Measurements from ENCODE around the gene ATG2B. TPM values are rescaled to one million over a fixed set of nuclear protein-coding genes. Genes with fewer than 3 reads are reported as not detected.

Gene ATG2B
- total RNA-seq, 1 donor from 2014 or later, result 21.0 TPM

GRCh38 chr14:96264853-96265252, 98.3 kb downstream of the ATG2B start:
- TF ChIP-seq CTCF (IDR thresholded peaks at IDR 0.05), result no peak
- Mint-ChIP-seq H3K27ac (no peak overlapping the region), H3K4me1 (no peaks in the 10 kb centered on the region), H3K4me3 (no peak overlapping the region), H3K27me3 (peaks cover 10% of the 10 kb centered on the region), H3K9me3 (no peaks in the 10 kb centered on the region), H3K36me3 (ENCODE audit: low read depth) (no peaks in the 10 kb centered on the region)
- POLR2A ChIA-PET, result no interaction called here
- CTCF ChIA-PET, result no interaction called here
- DNase-seq, result no peak
- intact Hi-C loops (cut with micrococcal nuclease), result no loop called here
- ATAC-seq (ENCODE audit: low read depth), result no peak

GRCh38 chr14:96264200-96264553, 99.0 kb downstream of the ATG2B start:
- CTCF ChIA-PET, result no interaction called here
- no peak for ATAC-seq (ENCODE audit: low read depth)
- Mint-ChIP-seq H3K9me3 (no peaks in the 10 kb centered on the region), H3K4me1 (no peaks in the 10 kb centered on the region), H3K27me3 (peaks cover 8% of the 10 kb centered on the region), H3K4me3 (no peak overlapping the region), H3K27ac (no peak overlapping the region), H3K36me3 (ENCODE audit: low read depth) (no peaks in the 10 kb centered on the region)
- POLR2A ChIA-PET, result no interaction called here
- intact Hi-C loops (cut with micrococcal nuclease), result no loop called here
- TF ChIP-seq CTCF (IDR thresholded peaks at IDR 0.05), result no peak
- no peak for DNase-seq

- ChIA-PET CTCF (no interaction called here), POLR2A (no interaction called here)
- no peaks in the 10 kb centered on the region for H3K36me3 Mint-ChIP-seq (ENCODE audit: low read depth)
- H3K4me3 Mint-ChIP-seq, result no peak overlapping the region
- TF ChIP-seq CTCF (IDR thresholded peaks at IDR 0.05), result no peak
- no peak for ATAC-seq (ENCODE audit: low read depth)
- DNase-seq, result no peak
- H3K9me3 Mint-ChIP-seq, result no peaks in the 10 kb centered on the region
- no peaks in the 10 kb centered on the region for H3K4me1 Mint-ChIP-seq
- intact Hi-C loops (cut with micrococcal nuclease), result no loop called here
- H3K27me3 Mint-ChIP-seq, result peaks cover 8% of the 10 kb centered on the region
- H3K27ac Mint-ChIP-seq, result no peak overlapping the region
Observed at GRCh38 chr14:96263347-96264199, 99.6 kb downstream of the ATG2B start.

DNA sequence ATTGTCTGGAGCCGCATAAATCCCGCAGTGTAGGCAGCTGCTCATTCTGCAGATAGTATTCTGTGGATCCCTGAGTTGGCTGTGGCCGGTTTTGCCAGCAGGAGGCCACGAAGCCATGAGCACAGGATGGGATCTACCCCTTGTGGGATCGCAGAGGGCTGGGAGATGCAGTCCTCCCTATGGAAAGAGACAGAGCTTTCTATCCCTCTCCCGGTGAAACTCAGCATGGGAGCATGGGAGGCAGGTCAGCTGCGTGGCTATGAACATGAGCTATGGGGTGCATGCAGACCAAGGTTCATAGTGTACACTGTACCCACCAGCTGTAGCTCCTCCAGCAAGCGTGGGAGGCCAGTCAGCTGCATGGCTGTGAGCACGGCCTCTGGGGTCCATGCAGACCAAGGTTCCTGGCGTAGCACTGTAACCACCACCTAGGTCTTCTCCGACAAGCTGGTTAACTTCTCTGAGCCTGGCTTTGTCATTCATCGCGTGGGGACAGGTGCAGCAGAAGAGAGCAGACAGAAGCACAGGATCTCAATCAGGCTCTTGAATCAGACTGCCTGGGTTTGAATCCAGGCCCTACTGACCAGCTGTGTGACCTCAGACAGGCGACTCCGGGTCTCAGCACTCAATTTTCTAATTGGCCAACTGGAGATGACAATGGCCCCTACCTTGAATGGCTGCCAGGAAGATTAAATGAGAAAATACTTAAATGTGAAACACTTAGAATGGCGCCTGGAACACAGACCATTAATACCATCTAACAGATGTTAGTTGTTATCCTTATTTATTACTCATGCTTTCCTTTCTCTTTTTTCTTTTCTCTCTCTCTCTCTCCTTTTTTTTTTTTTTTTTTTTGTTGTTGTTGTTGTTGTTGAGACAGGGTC, 101.1 kb downstream of the ATG2B start:
- no peaks in the 10 kb centered on the region for H3K36me3 Mint-ChIP-seq (ENCODE audit: low read depth)
- intact Hi-C loops (cut with micrococcal nuclease), result no loop called here
- ChIA-PET CTCF (no interaction called here), POLR2A (no interaction called here)
- no peak overlapping the region for H3K27ac Mint-ChIP-seq
- no peaks in the 10 kb centered on the region for H3K4me1 Mint-ChIP-seq
- H3K4me3 Mint-ChIP-seq, result no peak overlapping the region
- peaks cover 10% of the 10 kb centered on the region for H3K27me3 Mint-ChIP-seq
- DNase-seq (no peak), ATAC-seq (ENCODE audit: low read depth) (no peak)
- no peak for TF ChIP-seq CTCF (IDR thresholded peaks at IDR 0.05)
- H3K9me3 Mint-ChIP-seq, result no peaks in the 10 kb centered on the region

DNA sequence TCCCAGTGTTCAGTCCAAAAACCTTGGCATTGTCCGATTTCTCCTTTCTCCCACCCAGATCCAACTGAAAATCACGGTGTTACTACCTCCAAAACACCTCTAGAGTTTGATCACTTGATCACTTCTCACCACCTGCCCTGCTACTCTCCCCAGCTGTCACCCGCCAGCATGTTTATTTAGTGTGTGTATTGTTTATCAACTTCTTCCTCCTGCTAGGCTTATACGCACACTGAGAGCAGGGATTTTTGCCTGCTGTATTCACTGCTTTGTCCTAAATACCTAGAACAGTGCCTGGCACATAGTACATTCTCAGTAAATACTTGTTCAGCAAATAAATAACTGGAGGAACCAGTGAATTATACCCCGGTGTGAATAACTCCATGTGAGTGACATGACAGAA, 102.1 kb downstream of the ATG2B start:
- DNase-seq (no peak), ATAC-seq (ENCODE audit: low read depth) (no peak)
- no peak for TF ChIP-seq CTCF (IDR thresholded peaks at IDR 0.05)
- intact Hi-C loops (cut with micrococcal nuclease), result no loop called here
- Mint-ChIP-seq H3K9me3 (no peaks in the 10 kb centered on the region), H3K27me3 (peaks cover 11% of the 10 kb centered on the region), H3K36me3 (ENCODE audit: low read depth) (no peaks in the 10 kb centered on the region), H3K4me1 (no peaks in the 10 kb centered on the region), H3K27ac (no peak overlapping the region), H3K4me3 (no peak overlapping the region)
- ChIA-PET CTCF (no interaction called here), POLR2A (no interaction called here)
